Fibroblast of skin of left quadriceps (primary cell): ENCODE data around the gene RTCB.
"Not testable (repeated sequence)": the region's sequence is repeated elsewhere in the genome, so short reads cannot be mapped to it uniquely, and the experiment has no call there.

Source experiments
- DNase-seq, 2 experiments: peaks; one replicate each; pipeline ENCODE4 v3.0.0-alpha.2; 2013; ENCODE audit warnings: low read depth in 2 of 2

Gene RTCB

GRCh38 chr22:32389685-32390084 lies 22.4 kb downstream of the RTCB start:
- no peak for DNase-seq

GRCh38 chr22:32385681-32386080 lies 26.4 kb downstream of the RTCB start:
- no peak for DNase-seq

GRCh38 chr22:32380991-32381390 lies 31.1 kb downstream of the RTCB start:
- no peak for DNase-seq

DNA sequence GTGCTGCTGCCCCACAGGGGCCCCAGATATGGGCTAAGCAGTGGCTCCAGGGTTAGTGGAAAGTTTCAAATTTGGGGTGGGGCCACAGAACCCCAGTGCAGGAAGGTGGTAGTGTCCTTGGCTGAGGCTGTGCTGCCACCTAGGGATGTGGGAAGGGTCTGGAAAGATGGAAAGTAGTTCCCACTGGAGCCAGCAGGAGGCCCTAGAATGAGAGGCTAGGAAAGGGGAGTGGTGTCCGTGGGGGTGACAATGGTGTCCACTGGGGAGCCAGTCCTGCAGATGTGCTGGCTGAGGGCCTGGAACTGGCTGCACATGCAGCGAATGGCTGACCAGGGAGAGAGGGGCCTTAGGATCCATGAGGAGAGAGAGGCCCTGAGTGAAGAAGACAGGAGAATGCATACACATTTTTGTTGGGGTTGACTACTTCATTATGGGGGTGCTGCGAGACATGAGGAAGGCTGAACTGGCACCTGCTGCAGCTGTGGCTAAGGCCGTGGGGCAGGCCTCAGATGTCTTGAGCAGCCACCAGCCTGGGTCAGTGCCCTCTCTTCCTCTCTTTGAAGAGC lies 33.3 kb downstream of the RTCB start:
- DNase-seq, result no peak

DNA sequence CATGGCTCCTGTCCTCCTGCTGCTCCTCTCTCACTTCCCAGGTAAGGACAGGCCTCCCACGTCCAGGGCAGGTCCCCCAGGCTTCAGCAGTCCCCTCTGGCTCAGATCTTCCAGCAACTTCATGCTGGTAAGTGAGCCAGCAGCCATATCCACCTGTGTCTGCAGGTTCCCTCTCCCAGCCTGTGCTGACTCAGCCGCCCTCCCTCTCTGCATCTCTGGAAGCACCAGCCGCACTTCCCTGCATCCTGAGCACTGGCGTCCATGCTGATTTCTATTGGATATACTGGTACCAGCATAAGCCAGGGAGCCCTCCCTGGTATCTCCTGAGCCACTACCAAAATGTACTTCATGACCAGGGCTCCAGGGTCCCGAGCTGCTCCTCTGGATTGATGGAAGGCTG lies 35.4 kb downstream of the RTCB start:
- no peak for DNase-seq

DNA sequence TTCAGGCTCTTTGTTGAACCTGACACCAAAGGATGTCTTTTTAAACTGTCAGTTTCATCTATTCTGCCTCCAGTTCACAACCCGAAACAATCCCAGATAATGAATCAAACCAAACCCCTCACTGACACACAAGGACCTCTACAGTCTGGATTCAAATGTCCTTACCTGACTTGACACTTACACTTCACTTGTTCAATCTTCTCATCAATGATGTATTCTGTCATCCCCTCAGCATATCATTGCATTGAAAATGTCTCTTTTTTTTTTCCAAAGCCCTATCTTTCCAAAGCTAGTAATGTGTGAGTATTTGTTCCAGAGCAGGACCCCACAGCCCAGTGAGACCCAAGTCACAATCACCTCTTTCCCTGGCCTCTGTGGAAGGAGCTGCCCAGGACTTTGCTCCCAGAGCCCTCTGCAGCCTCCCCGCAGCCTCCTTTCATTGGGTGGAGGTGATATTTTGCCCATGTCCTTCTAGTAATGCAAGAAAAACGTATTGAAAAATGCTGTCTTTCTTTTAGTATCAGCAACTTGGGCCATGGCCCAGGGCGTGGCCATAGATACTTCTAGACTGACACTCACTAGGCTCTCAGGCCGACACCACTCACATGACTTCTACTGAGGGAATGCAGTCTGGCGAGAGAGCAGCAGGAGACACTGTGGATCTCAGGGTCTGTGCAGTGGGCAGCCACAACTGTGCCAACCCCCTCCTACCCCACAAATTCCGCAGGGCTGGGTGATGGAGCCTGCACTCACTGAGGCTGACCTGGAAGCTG lies 36.2 kb downstream of the RTCB start:
- no peak for DNase-seq

GRCh38 chr22:32364210-32364609 lies 47.8 kb downstream of the RTCB start:
- DNase-seq, result no peak

DNA sequence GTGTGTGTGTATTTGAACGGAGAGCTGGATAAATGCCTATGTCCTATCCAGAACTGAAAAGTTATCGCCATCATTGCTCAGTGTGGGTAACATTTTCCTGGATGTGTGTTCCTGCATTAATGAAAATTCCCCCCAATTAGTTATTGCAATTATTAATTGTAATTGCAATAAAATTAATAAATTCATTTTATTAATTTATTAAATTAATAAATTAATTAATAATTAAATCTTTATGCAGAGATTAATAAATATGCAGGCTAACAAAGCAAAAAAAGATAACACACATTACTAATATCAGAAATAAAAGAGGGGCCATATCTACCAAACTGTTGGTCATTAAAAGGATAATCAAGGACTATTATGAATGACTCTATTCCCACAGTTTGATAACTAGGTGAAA lies 50.8 kb downstream of the RTCB start:
- no peak for DNase-seq

DNA sequence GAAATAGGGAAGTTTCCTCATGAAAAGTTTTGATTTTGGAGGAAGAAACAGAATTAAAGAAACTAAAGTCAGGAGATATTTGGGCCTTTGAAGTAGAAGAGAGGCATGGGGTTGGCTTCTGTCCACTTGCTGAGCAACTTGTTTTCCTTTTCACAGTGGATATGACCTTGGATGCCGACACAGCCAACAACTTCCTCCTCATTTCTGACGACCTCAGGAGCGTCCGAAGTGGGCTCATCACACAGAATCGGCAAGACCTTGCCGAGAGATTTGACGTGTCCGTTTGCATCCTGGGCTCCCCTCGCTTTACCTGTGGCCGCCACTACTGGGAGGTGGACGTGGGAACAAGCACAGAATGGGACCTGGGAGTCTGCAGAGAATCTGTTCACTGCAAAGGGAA lies 52.0 kb downstream of the RTCB start:
- DNase-seq, result not testable (repeated sequence)

DNA sequence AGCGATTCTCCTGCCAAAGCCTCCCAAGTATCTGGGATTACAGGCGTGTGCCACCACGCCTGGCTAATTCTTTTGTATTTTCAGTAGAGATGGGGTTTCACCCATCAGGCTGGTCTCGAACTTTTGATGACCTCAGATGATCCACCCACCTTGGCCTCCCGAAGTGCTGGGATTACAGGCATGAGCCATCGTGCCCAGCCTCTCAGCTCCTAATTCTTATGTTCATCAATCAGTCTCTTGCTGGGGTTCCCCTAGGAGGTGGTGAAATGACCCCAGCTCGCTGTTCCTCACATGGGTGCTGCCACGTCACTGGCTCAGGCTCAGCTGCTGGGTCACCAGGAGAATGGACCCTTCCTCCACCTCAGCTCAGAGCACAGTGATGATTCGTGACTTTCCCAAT lies 54.5 kb downstream of the RTCB start, which contains the start of gene RFPL3:
TSS of gene RFPL3 (plus strand) at position 301 of the 400 bp plus-strand sequence. CDS start 205 bp downstream, outside the sequence.
- DNase-seq, result not testable (repeated sequence)

- no peak for DNase-seq
These were observed 56.3 kb downstream of the RTCB start for GRCh38 chr22:32355760-32356159.

DNA sequence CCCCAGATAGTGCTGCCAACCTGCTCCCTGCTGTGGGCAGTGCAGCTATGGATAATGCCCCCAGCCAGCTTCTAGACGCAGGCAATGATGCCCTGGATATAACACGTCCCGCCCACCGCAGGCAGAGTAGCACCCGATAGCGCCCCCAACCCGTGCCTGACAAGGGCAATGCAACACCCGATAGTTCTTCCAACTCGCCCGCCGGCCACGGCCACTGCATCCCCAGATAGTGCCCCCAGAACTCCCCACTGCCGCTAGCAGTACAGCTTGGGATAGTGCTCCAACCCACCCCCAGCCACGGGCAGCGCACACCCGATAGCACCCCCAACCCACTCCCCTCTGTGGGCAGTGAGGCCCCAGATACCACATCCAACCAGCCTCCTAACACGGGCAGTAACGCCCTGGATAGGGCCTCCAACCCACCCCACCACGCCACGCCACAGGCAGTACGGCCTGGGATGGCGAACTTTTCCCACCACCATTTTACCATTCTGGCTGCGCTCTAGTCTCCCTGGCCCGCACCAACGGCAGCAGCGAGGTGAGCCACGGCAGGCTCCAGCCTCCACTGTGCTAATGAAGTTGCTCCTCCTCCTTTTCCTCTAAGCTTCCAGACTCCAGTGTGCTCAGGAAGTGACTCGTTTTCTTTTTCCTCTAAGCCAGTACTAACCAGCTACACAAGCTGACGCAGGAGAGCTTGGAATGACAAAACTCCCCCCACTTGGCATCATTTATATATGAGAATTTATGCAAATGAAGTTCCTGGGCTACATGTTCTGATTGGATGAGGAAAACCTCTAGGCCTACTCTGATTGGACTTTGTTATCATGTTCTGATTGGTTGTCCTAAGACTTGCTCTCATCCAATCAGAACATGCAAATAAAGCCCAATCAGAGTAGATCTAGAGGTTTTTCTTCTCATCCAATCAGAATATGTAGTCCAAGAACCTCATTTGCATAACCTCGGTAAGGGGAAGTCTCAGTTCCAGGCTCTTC lies 57.4 kb downstream of the RTCB start:
- DNase-seq, result peak; percentile 13 to 14

GRCh38 chr22:32353840-32354239 lies 58.2 kb downstream of the RTCB start:
- no peak for DNase-seq

DNA sequence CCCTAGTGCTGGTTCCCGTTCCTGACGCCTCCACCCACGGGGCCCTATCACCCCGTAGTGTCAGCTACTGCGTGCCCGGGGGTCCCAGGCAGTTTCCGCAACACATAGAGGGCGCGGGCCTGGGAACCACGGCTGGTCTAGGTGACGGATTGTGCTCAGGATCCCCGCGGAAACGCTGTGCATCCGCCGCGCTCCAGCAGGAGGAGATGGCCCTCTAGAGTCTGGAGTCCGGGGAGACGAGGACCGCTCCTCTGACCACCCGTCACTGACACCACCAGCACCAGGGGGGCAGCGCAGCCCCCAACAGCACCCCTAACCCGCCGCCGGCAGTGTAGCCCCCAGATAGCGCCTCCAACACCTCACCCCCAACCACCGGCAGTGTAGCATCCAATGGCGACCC lies 58.8 kb downstream of the RTCB start:
- no peak for DNase-seq

DNA sequence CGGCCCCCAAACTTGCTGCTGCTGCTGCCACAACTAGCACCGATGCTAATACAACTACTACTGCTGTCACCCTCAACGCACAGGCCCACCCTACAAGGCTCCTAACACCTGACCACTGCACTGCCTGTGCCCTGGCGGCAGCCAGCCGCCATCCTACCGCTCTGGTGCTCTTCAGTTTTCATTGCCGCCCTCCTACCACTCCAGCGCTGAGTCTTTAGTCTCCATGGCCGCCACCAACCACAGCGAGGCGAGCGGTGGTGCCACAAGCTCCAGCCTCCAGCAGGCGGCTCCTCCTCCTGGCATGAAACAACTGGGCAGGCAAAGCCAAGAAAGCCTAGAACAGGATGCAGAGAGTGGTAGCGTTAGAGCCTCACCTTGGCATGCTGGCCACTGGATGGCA lies 59.4 kb downstream of the RTCB start:
- no peak for DNase-seq

- DNase-seq, result not testable (repeated sequence)
These were observed 60.2 kb downstream of the RTCB start for GRCh38 chr22:32351875-32352274.

DNA sequence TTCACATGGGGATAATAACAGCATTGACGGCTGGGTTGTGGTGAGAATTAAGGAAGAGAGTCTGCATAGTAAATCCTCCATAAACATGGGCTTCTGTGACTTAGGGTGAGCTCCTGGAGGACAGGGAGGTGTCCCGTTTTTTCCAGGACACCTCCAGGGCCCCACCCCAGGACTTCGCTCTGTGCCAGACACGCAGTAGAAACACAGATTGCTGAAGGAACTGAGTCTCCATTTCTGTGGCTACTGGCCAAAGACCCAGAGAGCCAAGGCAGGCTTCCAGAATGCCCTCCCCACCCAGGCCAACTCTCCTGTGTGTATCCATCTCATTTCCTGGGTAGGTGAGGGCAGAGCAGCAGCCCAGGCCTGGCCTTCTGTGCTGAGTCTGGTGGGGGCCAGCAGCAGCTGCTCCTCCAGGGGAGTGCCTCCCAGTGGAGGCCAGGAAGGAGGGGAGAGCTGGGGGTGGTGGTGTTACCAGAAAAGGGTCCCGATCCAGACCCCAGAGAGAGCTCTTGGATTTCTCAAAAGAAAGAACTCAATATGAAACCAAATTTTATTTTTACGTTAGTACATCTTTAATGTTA lies 63.9 kb downstream of the RTCB start:
- no peak for DNase-seq

- DNase-seq, result no peak
These were observed 68.1 kb downstream of the RTCB start for GRCh38 chr22:32343941-32344340.

DNA sequence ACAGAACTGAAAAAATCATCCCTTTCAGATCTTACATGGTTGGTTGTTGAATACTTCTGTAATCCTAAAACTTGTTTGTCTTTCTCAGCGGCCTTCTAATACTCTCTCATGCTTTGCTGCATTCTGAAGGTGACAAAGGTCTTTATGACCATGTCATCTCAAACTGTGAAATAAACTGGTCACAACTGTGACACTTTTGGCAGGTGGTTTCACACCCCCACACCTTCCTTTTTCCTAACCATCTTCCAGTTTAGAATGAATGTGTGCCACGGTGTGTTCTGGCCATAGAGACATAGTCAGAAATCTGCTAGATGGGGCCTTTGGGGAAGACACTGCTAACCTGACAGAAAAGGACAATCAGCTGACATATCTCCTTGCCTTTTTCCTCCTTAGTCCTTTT lies 69.1 kb downstream of the RTCB start:
- no peak for DNase-seq

DNA sequence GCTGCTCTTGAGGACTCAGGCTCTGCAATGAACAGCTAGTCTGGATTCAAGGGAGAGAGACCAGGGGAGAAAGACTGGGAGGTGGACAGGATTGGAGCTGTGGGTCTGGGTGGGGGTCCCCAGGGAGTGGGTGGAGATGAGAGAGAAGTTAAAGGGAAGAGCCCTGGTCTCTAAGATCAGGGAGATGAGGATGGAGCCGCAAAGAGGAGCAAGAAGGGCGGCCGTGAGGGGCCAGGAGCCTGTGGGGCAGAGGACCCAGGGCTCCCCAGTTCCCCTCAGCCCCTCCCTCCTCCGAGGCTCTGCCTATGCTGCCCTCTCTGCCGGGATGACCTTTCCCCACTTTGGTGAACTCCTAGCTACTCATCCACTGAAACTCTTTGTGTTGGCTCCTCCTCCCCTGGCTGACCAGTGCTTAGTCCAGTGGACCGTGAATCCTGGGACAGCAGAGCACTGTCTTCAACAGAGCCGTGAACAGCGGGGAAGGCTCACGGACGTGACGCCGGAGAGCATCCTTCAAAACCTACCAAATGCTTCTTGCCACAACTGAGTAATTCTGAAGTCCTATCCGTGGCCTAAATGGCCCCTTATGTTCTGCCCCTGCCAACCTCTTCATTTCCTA lies 70.8 kb downstream of the RTCB start:
- DNase-seq, result no peak

DNA sequence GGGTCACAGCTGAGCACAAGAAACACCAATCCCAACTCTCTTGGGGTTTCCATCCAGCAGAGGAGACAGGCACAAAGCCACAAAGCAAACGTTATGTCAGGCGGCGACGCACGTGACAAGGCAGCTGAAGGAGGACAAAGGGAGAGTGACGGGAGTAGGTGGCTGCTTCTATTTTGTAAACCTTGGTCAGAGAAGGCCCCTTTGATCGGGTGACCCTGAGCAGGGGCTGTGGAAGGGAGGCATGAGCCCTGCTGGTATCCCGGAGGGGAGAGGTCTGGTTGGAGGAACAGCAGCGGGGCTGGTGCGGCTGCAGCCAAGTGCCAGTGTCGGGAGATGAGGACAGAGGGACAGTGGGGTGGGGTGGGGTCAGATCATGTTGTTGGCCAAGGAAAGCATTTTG lies 71.6 kb downstream of the RTCB start:
- DNase-seq, result no peak
